NT2/D1 (cell line): ENCODE measurements around the gene PPP1CB.
A peak's percentile ranks its signal among the peaks of the same experiment; 100 is the strongest.

ENCODE experiments used
- DNase-seq: peaks from one replicate; pipeline ENCODE4 v3.0.0-alpha.2; 2011; ENCODE audit warnings: low read depth, low spot score
- H3K27me3 ChIP-seq: 2 replicates; pipeline ENCODE4 v1.6.0; 2011; ENCODE audit warnings: mild to moderate bottlenecking; ENCODE audit not compliant: insufficient read length, insufficient read depth
- H3K36me3 ChIP-seq: 2 replicates; pipeline ENCODE4 v1.6.1; 2011; ENCODE audit warnings: mild to moderate bottlenecking, low read length, mixed read lengths; ENCODE audit not compliant: insufficient read depth, insufficient read length
- H3K4me1 ChIP-seq: 2 replicates; pipeline ENCODE4 v1.5.1; 2011; ENCODE audit not compliant: insufficient read depth, insufficient read length
- H3K4me3 ChIP-seq: 2 replicates; pipeline ENCODE4 v1.5.1; 2011; ENCODE audit warnings: low read depth; ENCODE audit not compliant: insufficient read length
- H3K9ac ChIP-seq: 2 replicates; pipeline ENCODE4 v1.6.0; 2011; ENCODE audit warnings: low read depth; ENCODE audit not compliant: insufficient read length
- H3K9me3 ChIP-seq: 2 replicates; pipeline ENCODE4 v1.5.1; 2011; ENCODE audit warnings: mild to moderate bottlenecking, low read length; ENCODE audit not compliant: insufficient read depth
- SUZ12 ChIP-seq: IDR thresholded peaks from 2 replicates; pipeline ENCODE4 v1.6.1; 2011; ENCODE audit not compliant: insufficient read length, insufficient read depth; ENCODE audit errors: extremely low read depth
- YY1 ChIP-seq: IDR thresholded peaks from 2 replicates; pipeline ENCODE4 v1.6.1; 2011; ENCODE audit not compliant: insufficient read length, insufficient read depth
- ZNF274 ChIP-seq: IDR thresholded peaks from 2 replicates; pipeline ENCODE4 v1.6.1; 2011; ENCODE audit warnings: mild to moderate bottlenecking, low read depth, low read length

Gene PPP1CB

DNA sequence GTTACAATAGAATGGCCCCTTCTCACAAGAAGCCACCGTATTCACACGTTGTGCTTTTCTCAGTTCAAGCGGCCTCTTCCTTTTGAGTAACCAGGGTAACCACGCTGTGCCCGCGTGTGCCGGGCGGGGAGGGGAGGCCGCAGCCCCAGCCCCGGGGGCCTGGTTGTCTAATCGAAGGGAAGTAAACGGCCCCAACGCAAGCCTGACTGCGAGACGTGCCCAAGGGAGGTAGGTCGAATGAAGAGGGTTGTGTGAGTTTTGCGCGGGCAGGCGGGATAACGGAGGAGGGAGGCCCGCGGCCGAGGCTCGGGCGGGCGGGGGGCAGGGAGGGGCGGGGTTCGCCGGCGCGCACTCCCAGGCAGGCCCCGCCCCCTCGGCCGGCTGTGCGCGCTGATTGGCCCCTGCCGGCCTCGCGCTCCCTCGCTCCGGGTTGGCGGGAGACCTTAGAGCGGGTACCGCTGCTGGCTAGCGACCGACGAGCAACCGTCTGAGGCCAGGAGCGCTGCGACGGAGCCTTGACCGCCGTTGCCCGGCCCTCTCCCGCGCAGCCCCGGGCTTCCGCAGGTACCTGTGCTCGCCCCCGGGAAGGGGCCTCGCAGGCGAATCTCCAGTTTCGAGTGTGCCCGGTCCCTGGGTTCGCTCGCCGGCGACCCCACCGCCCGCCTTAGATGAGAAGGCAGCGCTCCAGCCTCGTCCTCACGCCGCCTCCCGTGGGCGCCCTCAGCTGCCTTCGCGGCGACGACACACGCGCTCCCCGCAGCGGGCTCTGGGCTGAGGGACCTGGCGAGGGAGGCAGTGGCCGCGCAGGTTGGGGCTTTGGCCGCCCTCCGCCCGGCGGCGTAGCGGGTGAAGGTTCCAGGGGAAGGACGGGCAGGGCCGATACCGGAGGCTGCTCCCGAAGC, 59.0 kb downstream of the PPP1CB start, which contains the start of gene SPDYA:
TSS of gene SPDYA (plus strand) at position 451 of the 902 bp plus-strand sequence. CDS start 5,181 bp downstream, outside the sequence.
- TF ChIP-seq SUZ12 (no peak), ZNF274 (no peak), YY1 (no peak)
- H3K9me3 ChIP-seq, result peaks cover 7% of the 10 kb centered on the region; the same call in 1 of the 2 replicates
- H3K4me1 ChIP-seq, result no peaks in the 10 kb centered on the region
- peaks cover under 1% of the 10 kb centered on the region for H3K36me3 ChIP-seq
- H3K27me3 ChIP-seq, result peaks cover 11% of the 10 kb centered on the region
- DNase-seq, result peak; percentile 76
- peak within 1 kb of the TSS; percentile 42 for H3K9ac ChIP-seq
- H3K4me3 ChIP-seq, result peak within 1 kb of the TSS; percentile 28

- TF ChIP-seq YY1 (no peak), ZNF274 (no peak), SUZ12 (no peak)
- no peaks in the 10 kb centered on the region for H3K4me1 ChIP-seq
These were observed 66.4 kb downstream of the PPP1CB start for GRCh38 chr2:28818053-28818452.

DNA sequence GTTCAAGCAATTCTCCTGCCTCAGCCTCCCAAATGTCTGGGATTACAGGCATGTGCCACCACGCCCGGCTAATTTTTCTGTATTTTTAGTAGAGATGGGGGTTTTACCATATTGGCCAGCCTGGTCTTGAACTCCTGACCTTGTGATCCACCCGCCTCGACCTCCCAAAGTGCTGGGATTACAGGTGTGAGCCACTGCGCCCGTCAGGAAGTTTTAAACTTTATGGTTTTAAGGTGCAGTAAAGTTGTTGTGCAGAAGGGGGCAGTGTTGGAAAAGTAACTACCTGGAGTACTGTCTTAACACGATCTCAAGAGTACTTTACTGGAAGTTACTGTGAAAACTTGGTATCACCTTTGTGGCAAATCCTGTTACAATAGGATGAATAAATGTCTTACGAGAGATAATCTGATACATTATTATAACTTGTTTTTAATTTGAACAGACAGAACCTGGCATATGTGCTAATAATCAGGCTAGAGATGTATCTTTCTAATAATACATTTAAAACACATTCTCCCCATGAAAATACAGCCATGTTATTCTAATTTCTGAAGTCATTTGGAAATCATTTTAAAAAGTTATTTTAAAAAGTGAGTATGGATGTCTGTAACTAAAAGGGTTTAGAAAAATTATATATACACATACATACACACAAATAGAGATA, 69.8 kb downstream of the PPP1CB start:
- DNase-seq, result peak; percentile 73
- TF ChIP-seq SUZ12, result no peak
- no peak for TF ChIP-seq ZNF274
- no peak for TF ChIP-seq YY1
- Histone ChIP-seq H3K36me3 (no peaks in the 10 kb centered on the region), H3K27me3 (no peaks in the 10 kb centered on the region), H3K4me3 (no peak overlapping the region), H3K4me1 (no peaks in the 10 kb centered on the region), H3K9ac (no peak overlapping the region), H3K9me3 (no peaks in the 10 kb centered on the region)

More at GRCh38 chr2:28818053-28818452, 66.4 kb downstream of the PPP1CB start:
- H3K36me3 ChIP-seq, result no peaks in the 10 kb centered on the region
- no peak overlapping the region for H3K4me3 ChIP-seq
- no peak for DNase-seq
- no peak overlapping the region for H3K9ac ChIP-seq
- no peaks in the 10 kb centered on the region for H3K9me3 ChIP-seq
- H3K27me3 ChIP-seq, result no peaks in the 10 kb centered on the region

GRCh38 chr2:28822036-28822435, 70.4 kb downstream of the PPP1CB start:
- no peaks in the 10 kb centered on the region for H3K27me3 ChIP-seq
- H3K9ac ChIP-seq, result no peak overlapping the region

GRCh38 chr2:28824207-28824606, 72.6 kb downstream of the PPP1CB start:
- no peaks in the 10 kb centered on the region for H3K9me3 ChIP-seq
- H3K4me3 ChIP-seq, result no peak overlapping the region
- no peaks in the 10 kb centered on the region for H3K27me3 ChIP-seq
- no peak overlapping the region for H3K9ac ChIP-seq
- TF ChIP-seq YY1 (no peak), SUZ12 (no peak), ZNF274 (no peak)
- DNase-seq, result no peak
- no peaks in the 10 kb centered on the region for H3K4me1 ChIP-seq
- no peaks in the 10 kb centered on the region for H3K36me3 ChIP-seq

More at GRCh38 chr2:28822036-28822435, 70.4 kb downstream of the PPP1CB start:
- Histone ChIP-seq H3K4me3 (no peak overlapping the region), H3K9me3 (no peaks in the 10 kb centered on the region), H3K4me1 (no peaks in the 10 kb centered on the region), H3K36me3 (no peaks in the 10 kb centered on the region)
- TF ChIP-seq YY1, result no peak
- DNase-seq, result no peak

DNA sequence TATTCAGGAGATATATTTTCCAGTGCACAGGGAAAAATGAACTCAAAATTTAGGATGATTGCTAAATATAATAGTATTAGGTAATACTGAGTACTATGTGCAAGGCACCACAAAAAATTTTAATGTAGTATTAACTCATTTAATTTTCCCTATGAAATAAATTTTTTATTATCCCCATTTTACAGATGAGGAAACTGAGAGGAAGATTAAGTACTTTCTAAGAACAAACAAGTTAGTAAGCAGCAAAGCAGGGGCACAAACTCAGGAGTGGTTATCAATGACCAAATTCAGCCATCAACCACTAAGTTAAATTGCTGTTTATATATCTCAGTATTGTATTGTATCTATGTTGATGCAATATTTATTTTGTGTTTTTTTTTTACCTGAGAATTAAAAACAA, 73.2 kb downstream of the PPP1CB start:
- Histone ChIP-seq H3K9ac (no peak overlapping the region), H3K9me3 (no peaks in the 10 kb centered on the region), H3K27me3 (no peaks in the 10 kb centered on the region), H3K4me3 (no peak overlapping the region), H3K4me1 (no peaks in the 10 kb centered on the region), H3K36me3 (no peaks in the 10 kb centered on the region)
- no peak for DNase-seq
- TF ChIP-seq SUZ12, result no peak

DNA sequence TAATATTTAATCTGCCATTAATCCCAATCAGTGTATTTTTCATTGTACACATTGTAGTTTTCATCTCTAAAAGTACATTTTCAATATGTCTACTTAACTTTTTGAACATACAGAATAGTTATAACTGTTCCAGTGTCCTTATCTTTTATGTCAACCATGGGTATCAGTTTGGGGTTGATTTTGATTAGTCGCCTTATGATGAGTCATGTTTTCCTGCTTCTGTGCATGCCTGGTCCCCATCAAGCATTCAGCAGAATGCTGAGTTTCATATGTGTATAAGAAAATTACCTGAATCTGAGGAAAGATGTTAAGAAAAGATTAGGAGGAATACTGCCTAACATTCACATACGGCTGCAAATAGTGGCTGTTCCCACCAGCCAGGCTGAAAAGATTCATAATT, 76.8 kb downstream of the PPP1CB start:
- no peaks in the 10 kb centered on the region for H3K36me3 ChIP-seq
- H3K9me3 ChIP-seq, result no peaks in the 10 kb centered on the region
- no peak for DNase-seq
- H3K4me3 ChIP-seq, result no peak overlapping the region
- no peaks in the 10 kb centered on the region for H3K27me3 ChIP-seq
- no peak overlapping the region for H3K9ac ChIP-seq
- TF ChIP-seq ZNF274 (no peak), SUZ12 (no peak), YY1 (no peak)
- no peaks in the 10 kb centered on the region for H3K4me1 ChIP-seq
